H9 (cell line): ENCODE measurements around the gene USP35. TPM values are rescaled to one million over a fixed set of nuclear protein-coding genes. Genes with fewer than 3 reads are reported as not detected.

Experiments
- DNase-seq: peaks from one replicate; pipeline ENCODE4 v3.0.0-alpha.2; 2017
- H2AFZ ChIP-seq: one replicate; pipeline ENCODE4 v1.6.1; 2013; ENCODE audit warnings: mild to moderate bottlenecking, low read length, control low read depth, moderate library complexity
- H2AK5ac ChIP-seq: 2 replicates; pipeline ENCODE4 v1.6.1; 2013; ENCODE audit warnings: low read length, control low read depth, mixed read lengths; ENCODE audit not compliant: insufficient read length
- H2BK120ac ChIP-seq: one replicate; pipeline ENCODE4 v1.6.1; 2013; ENCODE audit warnings: low read depth, mild to moderate bottlenecking, low read length, control low read depth, inconsistent platforms; ENCODE audit not compliant: poor library complexity, severe bottlenecking
- H2BK12ac ChIP-seq: 2 replicates; pipeline ENCODE4 v1.6.1; 2013; ENCODE audit warnings: low read length, control low read depth, mixed read lengths, low read depth; ENCODE audit not compliant: insufficient read length
- H2BK15ac ChIP-seq: 2 replicates; pipeline ENCODE4 v1.6.1; 2013; ENCODE audit warnings: low read depth, low read length, control low read depth
- H2BK20ac ChIP-seq: one replicate; pipeline ENCODE4 v1.6.1; 2013; ENCODE audit warnings: low read depth, mild to moderate bottlenecking, low read length, control low read depth, inconsistent platforms; ENCODE audit not compliant: poor library complexity, severe bottlenecking
- H2BK5ac ChIP-seq: 2 replicates; pipeline ENCODE4 v1.6.1; 2013; ENCODE audit warnings: low read length, control low read depth, mixed read lengths; ENCODE audit not compliant: insufficient read length
- H3K14ac ChIP-seq: 2 replicates; pipeline ENCODE4 v1.6.1; 2013; ENCODE audit warnings: low read length, control low read depth; ENCODE audit not compliant: insufficient read depth
- H3K18ac ChIP-seq: 2 replicates; pipeline ENCODE4 v1.6.1; 2013; ENCODE audit warnings: low read depth, mild to moderate bottlenecking, mixed read lengths, low read length, control low read depth; ENCODE audit not compliant: insufficient read length
- H3K23ac ChIP-seq: 2 replicates; pipeline ENCODE4 v1.6.1; 2013; ENCODE audit warnings: low read length, control low read depth, mixed read lengths, low read depth; ENCODE audit not compliant: insufficient read length
- H3K23me2 ChIP-seq: 2 replicates; pipeline ENCODE4 v1.6.1; 2013; ENCODE audit warnings: low read depth, mild to moderate bottlenecking, mixed read lengths, low read length, control low read depth; ENCODE audit not compliant: insufficient read length, poor library complexity, severe bottlenecking
- H3K27ac ChIP-seq: 2 replicates; pipeline ENCODE4 v1.5.1; 2013; ENCODE audit warnings: low read length, control low read depth, mixed read lengths, low read depth; ENCODE audit not compliant: insufficient read length
- H3K27me3 ChIP-seq: 2 replicates; pipeline ENCODE4 v1.6.1; 2013; ENCODE audit warnings: low read length, control low read depth, inconsistent platforms; ENCODE audit not compliant: insufficient read depth
- H3K4ac ChIP-seq: 2 replicates; pipeline ENCODE4 v1.6.1; 2013; ENCODE audit warnings: low read depth, mild to moderate bottlenecking, control low read depth, inconsistent platforms, low read length, moderate library complexity
- H3K4me1 ChIP-seq: 2 replicates; pipeline ENCODE4 v1.6.1; 2013; ENCODE audit warnings: low read length, control low read depth, inconsistent platforms; ENCODE audit not compliant: insufficient read depth
- H3K4me2 ChIP-seq: 2 replicates; pipeline ENCODE4 v1.6.1; 2013; ENCODE audit warnings: low read length, control low read depth, mixed read lengths; ENCODE audit not compliant: insufficient read length, insufficient read depth
- H3K56ac ChIP-seq: 2 replicates; pipeline ENCODE4 v1.6.1; 2013; ENCODE audit warnings: low read depth, mild to moderate bottlenecking, mixed read lengths, low read length, control low read depth; ENCODE audit not compliant: insufficient read length
- H3K79me1 ChIP-seq: 2 replicates; pipeline ENCODE4 v1.6.1; 2013; ENCODE audit warnings: low read depth, mild to moderate bottlenecking, moderate library complexity, low read length, control low read depth, inconsistent platforms; ENCODE audit not compliant: insufficient read depth, poor library complexity, severe bottlenecking
- H3K79me2 ChIP-seq: 2 replicates; pipeline ENCODE4 v1.6.1; 2013; ENCODE audit warnings: low read length, control low read depth, inconsistent platforms; ENCODE audit not compliant: insufficient read depth
- H3K9ac ChIP-seq: 2 replicates; pipeline ENCODE4 v1.6.1; 2013; ENCODE audit warnings: low read length, control low read depth, mixed read lengths; ENCODE audit not compliant: insufficient read length; ENCODE audit errors: extremely low read depth
- H3K9me3 ChIP-seq: one replicate; pipeline ENCODE4 v1.6.1; 2013; ENCODE audit warnings: low read depth, low read length, inconsistent platforms; ENCODE audit not compliant: control insufficient read depth
- H3T11ph ChIP-seq: one replicate; pipeline ENCODE4 v1.6.1; 2013; ENCODE audit warnings: mild to moderate bottlenecking, low read length, control low read depth, inconsistent platforms
- H4K20me1 ChIP-seq: one replicate; pipeline ENCODE4 v1.6.1; 2013; ENCODE audit not compliant: control insufficient read depth, insufficient read length, insufficient read depth
- H4K5ac ChIP-seq: 2 replicates; pipeline ENCODE4 v1.6.1; 2013; ENCODE audit warnings: low read depth, mild to moderate bottlenecking, mixed read lengths, low read length, control low read depth; ENCODE audit not compliant: insufficient read length
- H4K8ac ChIP-seq: replicated peaks from 2 replicates; pipeline ENCODE4 v1.6.1; 2013; ENCODE audit warnings: low read length, control low read depth, mixed read lengths, low read depth; ENCODE audit not compliant: insufficient read length
- H4K91ac ChIP-seq: 2 replicates; pipeline ENCODE4 v1.6.1; 2013; ENCODE audit warnings: low read depth, mild to moderate bottlenecking, moderate library complexity, mixed read lengths, low read length, control low read depth; ENCODE audit not compliant: insufficient read length
- H3K27ac Mint-ChIP-seq, 3 experiments: 2 replicates in 2 of 3; 3 replicates in 1 of 3; pipeline ENCODE4 v1.8.0; 2020 to 2021; ENCODE audit warnings: mixed read lengths in 3 of 3, mild to moderate bottlenecking in 1 of 3, moderate library complexity in 1 of 3
- H3K27me3 Mint-ChIP-seq: 2 replicates; pipeline ENCODE4 v1.8.0; 2021; ENCODE audit warnings: low read depth, mild to moderate bottlenecking, moderate library complexity, mixed read lengths
- H3K36me3 Mint-ChIP-seq, 3 experiments: 2 replicates in 2 of 3; 3 replicates in 1 of 3; pipeline ENCODE4 v1.8.0; 2020 to 2021; ENCODE audit warnings: low read depth in 3 of 3, mixed read lengths in 3 of 3; ENCODE audit not compliant: insufficient read depth in 1 of 3
- H3K4me1 Mint-ChIP-seq, 2 experiments: 2 replicates each; pipeline ENCODE4 v1.8.0; 2020; ENCODE audit warnings: mixed read lengths in 2 of 2
- H3K4me3 Mint-ChIP-seq, 2 experiments: 2 replicates in 1 of 2; 3 replicates in 1 of 2; pipeline ENCODE4 v1.8.0; 2020 to 2021; ENCODE audit warnings: mild to moderate bottlenecking in 2 of 2, mixed read lengths in 2 of 2, moderate library complexity in 1 of 2
- H3K9me3 Mint-ChIP-seq, 2 experiments: 2 replicates in 1 of 2; 3 replicates in 1 of 2; pipeline ENCODE4 v1.8.0; 2020; ENCODE audit warnings: mild to moderate bottlenecking in 2 of 2, mixed read lengths in 2 of 2, moderate library complexity in 1 of 2
- WGBS: extraction: QIAGEN DNeasy Blood & Tissue Kit; methylation state at CpG from one replicate; pipeline ENCODE4 v1.1.7; 2013; ENCODE audit warnings: missing lambda C conversion rate, low lambda C conversion rate, mixed read lengths; ENCODE audit not compliant: insufficient read length; ENCODE audit errors: extremely low coverage; 5-methylcytosine and 5-hydroxymethylcytosine counted together
- total RNA-seq: library from RNA; stranded (reverse); gene quantifications from 2 replicates; pipeline ENCODE4 v1.2.1, GENCODE V29; 2021
- TF ChIP-seq, protein P1 (sequence below): fragments of 200-600 bp; sonication (generic); conservative IDR thresholded peaks from 3 replicates; pipeline ENCODE4 v1.8.0; 2021; ENCODE audit warnings: antibody characterized with exemption, mild to moderate bottlenecking

The USP35 gene
- total RNA-seq, 1 experiment from 2014 or later: 6.8 TPM

- Mint-ChIP-seq H3K27me3 (no peaks in the 10 kb centered on the region), H3K27ac (no peak overlapping the region), H3K36me3 (peaks cover 0 to 2% (median 0%) of the 10 kb centered on the region in 3 experiments; a peak in 1 of 7 replicates), H3K4me3 (no peak overlapping the region), H3K9me3 (no peaks in the 10 kb centered on the region), H3K4me1 (peaks cover 6 to 7% of the 10 kb centered on the region in 2 experiments; a peak in 3 of 4 replicates)
- TF ChIP-seq, protein P1, sequence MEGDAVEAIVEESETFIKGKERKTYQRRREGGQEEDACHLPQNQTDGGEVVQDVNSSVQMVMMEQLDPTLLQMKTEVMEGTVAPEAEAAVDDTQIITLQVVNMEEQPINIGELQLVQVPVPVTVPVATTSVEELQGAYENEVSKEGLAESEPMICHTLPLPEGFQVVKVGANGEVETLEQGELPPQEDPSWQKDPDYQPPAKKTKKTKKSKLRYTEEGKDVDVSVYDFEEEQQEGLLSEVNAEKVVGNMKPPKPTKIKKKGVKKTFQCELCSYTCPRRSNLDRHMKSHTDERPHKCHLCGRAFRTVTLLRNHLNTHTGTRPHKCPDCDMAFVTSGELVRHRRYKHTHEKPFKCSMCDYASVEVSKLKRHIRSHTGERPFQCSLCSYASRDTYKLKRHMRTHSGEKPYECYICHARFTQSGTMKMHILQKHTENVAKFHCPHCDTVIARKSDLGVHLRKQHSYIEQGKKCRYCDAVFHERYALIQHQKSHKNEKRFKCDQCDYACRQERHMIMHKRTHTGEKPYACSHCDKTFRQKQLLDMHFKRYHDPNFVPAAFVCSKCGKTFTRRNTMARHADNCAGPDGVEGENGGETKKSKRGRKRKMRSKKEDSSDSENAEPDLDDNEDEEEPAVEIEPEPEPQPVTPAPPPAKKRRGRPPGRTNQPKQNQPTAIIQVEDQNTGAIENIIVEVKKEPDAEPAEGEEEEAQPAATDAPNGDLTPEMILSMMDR: no peak
- Histone ChIP-seq H3K4ac (no peak overlapping the region), H3K27ac (no peak overlapping the region), H2BK12ac (no peak overlapping the region), H2BK15ac (no peak overlapping the region), H2BK120ac (no peak overlapping the region), H3T11ph (no peak overlapping the region), H2AK5ac (no peak overlapping the region), H3K9ac (no peak overlapping the region), H2BK20ac (no peak overlapping the region), H3K23ac (no peak overlapping the region), H3K56ac (no peak overlapping the region), H3K27me3 (no peaks in the 10 kb centered on the region), H3K9me3 (no peaks in the 10 kb centered on the region), H3K18ac (no peak overlapping the region), H3K4me2 (no peak overlapping the region), H3K79me2 (no peaks in the 10 kb centered on the region), H4K20me1 (no peaks in the 10 kb centered on the region), H3K14ac (no peak overlapping the region), H3K4me1 (no peaks in the 10 kb centered on the region), H3K79me1 (no peaks in the 10 kb centered on the region), H3K23me2 (no peaks in the 10 kb centered on the region), H4K5ac (no peak overlapping the region), H2BK5ac (no peak overlapping the region), H2AFZ (no peak overlapping the region), H4K8ac (no peak overlapping the region), H4K91ac (no peak overlapping the region)
- no CpG with 5 or more reads among the region's 4 CpGs for WGBS
- DNase-seq: no peak
Measured at GRCh38 chr11:78253797-78254196, 65.1 kb downstream of the USP35 start.
